Esophagus squamous epithelium (tissue), 4 donors: ENCODE measurements around the gene ST6GALNAC3.

ENCODE experiments used
- POLR2A ChIP-seq, 4 donors: fragments of 450-650 bp; IDR thresholded peaks; one replicate each; pipeline ENCODE4 v1.6.1; 2017; ENCODE audit warnings: antibody characterized with exemption in 4 of 4, mild to moderate bottlenecking in 4 of 4, moderate library complexity in 3 of 4
- TF ChIP-seq, protein P1 (sequence below), 6 experiments: fragments of 450-650 bp in 4 of 6; fragments of 200-600 bp in 2 of 6; sonication (generic) in 2 of 6; IDR thresholded peaks; one replicate each; pipeline ENCODE4 v1.5.1; 2016 to 2019; ENCODE audit warnings: antibody characterized with exemption in 6 of 6, mild to moderate bottlenecking in 4 of 6, moderate library complexity in 4 of 6

- TF ChIP-seq, protein P1, sequence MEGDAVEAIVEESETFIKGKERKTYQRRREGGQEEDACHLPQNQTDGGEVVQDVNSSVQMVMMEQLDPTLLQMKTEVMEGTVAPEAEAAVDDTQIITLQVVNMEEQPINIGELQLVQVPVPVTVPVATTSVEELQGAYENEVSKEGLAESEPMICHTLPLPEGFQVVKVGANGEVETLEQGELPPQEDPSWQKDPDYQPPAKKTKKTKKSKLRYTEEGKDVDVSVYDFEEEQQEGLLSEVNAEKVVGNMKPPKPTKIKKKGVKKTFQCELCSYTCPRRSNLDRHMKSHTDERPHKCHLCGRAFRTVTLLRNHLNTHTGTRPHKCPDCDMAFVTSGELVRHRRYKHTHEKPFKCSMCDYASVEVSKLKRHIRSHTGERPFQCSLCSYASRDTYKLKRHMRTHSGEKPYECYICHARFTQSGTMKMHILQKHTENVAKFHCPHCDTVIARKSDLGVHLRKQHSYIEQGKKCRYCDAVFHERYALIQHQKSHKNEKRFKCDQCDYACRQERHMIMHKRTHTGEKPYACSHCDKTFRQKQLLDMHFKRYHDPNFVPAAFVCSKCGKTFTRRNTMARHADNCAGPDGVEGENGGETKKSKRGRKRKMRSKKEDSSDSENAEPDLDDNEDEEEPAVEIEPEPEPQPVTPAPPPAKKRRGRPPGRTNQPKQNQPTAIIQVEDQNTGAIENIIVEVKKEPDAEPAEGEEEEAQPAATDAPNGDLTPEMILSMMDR (IDR thresholded peaks at IDR 0.05): no peak
- no peak for TF ChIP-seq POLR2A (IDR thresholded peaks at IDR 0.05)
These were observed 518.6 kb downstream of the ST6GALNAC3 start for GRCh38 chr1:76593141-76593540.
